ENCODE data around the gene BACH2. TPM values are rescaled to one million over a fixed set of nuclear protein-coding genes. Genes with fewer than 3 reads are reported as not detected.

The BACH2 gene
- total and polyA plus RNA-seq, 2 donors: 0.90 to 7.5 TPM

- Histone ChIP-seq H3K36me3 (ENCODE audit: insufficient read depth) (no peaks in the 10 kb centered on the region), H3K4me1 (ENCODE audit: insufficient read depth) (no peaks in the 10 kb centered on the region), H3K4me3 (ENCODE audit: low read depth, low read length) (no peak overlapping the region), H3K27ac (ENCODE audit: low read depth) (no peak overlapping the region)
- 94% methylated on average over 3 of the region's 3 CpGs for WGBS
- no peak for DNase-seq (ENCODE audit: extremely low spot score)
Observed at GRCh38 chr6:90100059-90100665, 196.5 kb downstream of the BACH2 start.

- no peaks in the 10 kb centered on the region for H3K36me3 ChIP-seq (ENCODE audit: insufficient read depth)
Observed at GRCh38 chr6:90098627-90099026, 198.0 kb downstream of the BACH2 start.

GRCh38 chr6:90098001-90098531, 198.6 kb downstream of the BACH2 start:
- no peaks in the 10 kb centered on the region for H3K4me1 ChIP-seq (ENCODE audit: insufficient read depth)
- peak; percentile 57 for DNase-seq (ENCODE audit: extremely low spot score)
- no peak overlapping the region for H3K4me3 ChIP-seq (ENCODE audit: low read depth, low read length)
- 18% methylated on average over 4 of the region's 4 CpGs for WGBS
- no peaks in the 10 kb centered on the region for H3K36me3 ChIP-seq (ENCODE audit: insufficient read depth)
- H3K27ac ChIP-seq (ENCODE audit: low read depth): no peak overlapping the region

More at GRCh38 chr6:90098627-90099026, 198.0 kb downstream of the BACH2 start:
- peak; percentile 35 for DNase-seq (ENCODE audit: extremely low spot score)
- 32% methylated on average over 6 of the region's 6 CpGs for WGBS
- Histone ChIP-seq H3K27ac (ENCODE audit: low read depth) (peak overlapping the region; percentile 39), H3K4me3 (ENCODE audit: low read depth, low read length) (no peak overlapping the region), H3K4me1 (ENCODE audit: insufficient read depth) (no peaks in the 10 kb centered on the region)

- DNase-seq (ENCODE audit: extremely low spot score): no peak
- WGBS: 72% methylated on average over 7 of the region's 7 CpGs
- H3K36me3 ChIP-seq (ENCODE audit: insufficient read depth): no peaks in the 10 kb centered on the region
- no peak overlapping the region for H3K4me3 ChIP-seq (ENCODE audit: low read depth, low read length)
- no peaks in the 10 kb centered on the region for H3K4me1 ChIP-seq (ENCODE audit: insufficient read depth)
- no peak overlapping the region for H3K27ac ChIP-seq (ENCODE audit: low read depth)
Observed at GRCh38 chr6:90097356-90097755, 199.3 kb downstream of the BACH2 start.

GRCh38 chr6:90096818-90097217, 199.8 kb downstream of the BACH2 start:
- Histone ChIP-seq H3K36me3 (ENCODE audit: insufficient read depth) (no peaks in the 10 kb centered on the region), H3K4me1 (ENCODE audit: insufficient read depth) (no peaks in the 10 kb centered on the region), H3K4me3 (ENCODE audit: low read depth, low read length) (no peak overlapping the region), H3K27ac (ENCODE audit: low read depth) (no peak overlapping the region)
- DNase-seq (ENCODE audit: extremely low spot score): no peak
- WGBS: 83% methylated on average over 4 of the region's 4 CpGs

- WGBS: 86% methylated on average over 3 of the region's 3 CpGs
- no peaks in the 10 kb centered on the region for H3K36me3 ChIP-seq (ENCODE audit: insufficient read depth)
- H3K4me1 ChIP-seq (ENCODE audit: insufficient read depth): no peaks in the 10 kb centered on the region
- DNase-seq (ENCODE audit: extremely low spot score): no peak
- H3K27ac ChIP-seq (ENCODE audit: low read depth): no peak overlapping the region
- no peak overlapping the region for H3K4me3 ChIP-seq (ENCODE audit: low read depth, low read length)
Observed at GRCh38 chr6:90095788-90096187, 200.9 kb downstream of the BACH2 start.

GRCh38 chr6:90095145-90095544, 201.5 kb downstream of the BACH2 start:
- 96% methylated on average over 2 of the region's 2 CpGs for WGBS
- no peak overlapping the region for H3K27ac ChIP-seq (ENCODE audit: low read depth)
- no peaks in the 10 kb centered on the region for H3K4me1 ChIP-seq (ENCODE audit: insufficient read depth)
- H3K4me3 ChIP-seq (ENCODE audit: low read depth, low read length): no peak overlapping the region
- DNase-seq (ENCODE audit: extremely low spot score): no peak
- H3K36me3 ChIP-seq (ENCODE audit: insufficient read depth): no peaks in the 10 kb centered on the region

GRCh38 chr6:90093558-90094073, 203.0 kb downstream of the BACH2 start:
- WGBS: 80% methylated on average over 3 of the region's 3 CpGs
- Histone ChIP-seq H3K4me3 (ENCODE audit: low read depth, low read length) (no peak overlapping the region), H3K36me3 (ENCODE audit: insufficient read depth) (no peaks in the 10 kb centered on the region), H3K27ac (ENCODE audit: low read depth) (no peak overlapping the region), H3K4me1 (ENCODE audit: insufficient read depth) (no peaks in the 10 kb centered on the region)
- DNase-seq (ENCODE audit: extremely low spot score): no peak

GRCh38 chr6:90090866-90091265, 205.8 kb downstream of the BACH2 start:
- Histone ChIP-seq H3K4me3 (ENCODE audit: low read depth, low read length) (no peak overlapping the region), H3K27ac (ENCODE audit: low read depth) (no peak overlapping the region), H3K4me1 (ENCODE audit: insufficient read depth) (no peaks in the 10 kb centered on the region), H3K36me3 (ENCODE audit: insufficient read depth) (no peaks in the 10 kb centered on the region)
- WGBS: 93% methylated on average over 2 of the region's 2 CpGs
- DNase-seq (ENCODE audit: extremely low spot score): no peak

GRCh38 chr6:90088009-90088408, 208.6 kb downstream of the BACH2 start:
- Histone ChIP-seq H3K27ac (ENCODE audit: low read depth) (no peak overlapping the region), H3K4me1 (ENCODE audit: insufficient read depth) (no peaks in the 10 kb centered on the region), H3K36me3 (ENCODE audit: insufficient read depth) (no peaks in the 10 kb centered on the region), H3K4me3 (ENCODE audit: low read depth, low read length) (no peak overlapping the region)
- no peak for DNase-seq (ENCODE audit: extremely low spot score)

GRCh38 chr6:90087106-90087833, 209.4 kb downstream of the BACH2 start:
- 77% methylated on average over 5 of the region's 5 CpGs for WGBS
- no peak overlapping the region for H3K4me3 ChIP-seq (ENCODE audit: low read depth, low read length)
- no peaks in the 10 kb centered on the region for H3K4me1 ChIP-seq (ENCODE audit: insufficient read depth)
- no peaks in the 10 kb centered on the region for H3K36me3 ChIP-seq (ENCODE audit: insufficient read depth)
- DNase-seq (ENCODE audit: extremely low spot score): no peak
- H3K27ac ChIP-seq (ENCODE audit: low read depth): no peak overlapping the region

- DNase-seq (ENCODE audit: extremely low spot score): no peak
- no peaks in the 10 kb centered on the region for H3K36me3 ChIP-seq (ENCODE audit: insufficient read depth)
- H3K27ac ChIP-seq (ENCODE audit: low read depth): no peak overlapping the region
- H3K4me3 ChIP-seq (ENCODE audit: low read depth, low read length): no peak overlapping the region
- H3K4me1 ChIP-seq (ENCODE audit: insufficient read depth): no peaks in the 10 kb centered on the region
- 70% methylated on average over 7 of the region's 7 CpGs for WGBS
Observed at GRCh38 chr6:90086517-90086916, 210.1 kb downstream of the BACH2 start.

- H3K36me3 ChIP-seq (ENCODE audit: insufficient read depth): no peaks in the 10 kb centered on the region
- no peak overlapping the region for H3K27ac ChIP-seq (ENCODE audit: low read depth)
- no peaks in the 10 kb centered on the region for H3K4me1 ChIP-seq (ENCODE audit: insufficient read depth)
- H3K4me3 ChIP-seq (ENCODE audit: low read depth, low read length): no peak overlapping the region
- WGBS: 91% methylated on average over 4 of the region's 4 CpGs
- DNase-seq (ENCODE audit: extremely low spot score): no peak
Observed at GRCh38 chr6:90083891-90084290, 212.8 kb downstream of the BACH2 start.

GRCh38 chr6:90082847-90083246, 213.8 kb downstream of the BACH2 start:
- WGBS: 85% methylated on average over 2 of the region's 2 CpGs
- H3K27ac ChIP-seq (ENCODE audit: low read depth): no peak overlapping the region
- H3K4me3 ChIP-seq (ENCODE audit: low read depth, low read length): no peak overlapping the region
- no peaks in the 10 kb centered on the region for H3K36me3 ChIP-seq (ENCODE audit: insufficient read depth)
- DNase-seq (ENCODE audit: extremely low spot score): no peak
- no peaks in the 10 kb centered on the region for H3K4me1 ChIP-seq (ENCODE audit: insufficient read depth)
